HG03095 (cell line): Measurements from ENCODE around the gene DCST2.
"Not testable (repeated sequence)": the region's sequence is repeated elsewhere in the genome, so short reads cannot be mapped to it uniquely, and the experiment has no call there.

ENCODE experiments used
- ATAC-seq: cut with Tn5 transposase; IDR thresholded peaks from one replicate; pipeline ENCODE4 v1.9.1; 2021; ENCODE audit warnings: moderate library complexity; ENCODE audit not compliant: unreplicated experiment

Gene DCST2

GRCh38 chr1:155000726-155001424 is 32.7 kb downstream of the DCST2 start:
- peak; percentile 39 for ATAC-seq

DNA sequence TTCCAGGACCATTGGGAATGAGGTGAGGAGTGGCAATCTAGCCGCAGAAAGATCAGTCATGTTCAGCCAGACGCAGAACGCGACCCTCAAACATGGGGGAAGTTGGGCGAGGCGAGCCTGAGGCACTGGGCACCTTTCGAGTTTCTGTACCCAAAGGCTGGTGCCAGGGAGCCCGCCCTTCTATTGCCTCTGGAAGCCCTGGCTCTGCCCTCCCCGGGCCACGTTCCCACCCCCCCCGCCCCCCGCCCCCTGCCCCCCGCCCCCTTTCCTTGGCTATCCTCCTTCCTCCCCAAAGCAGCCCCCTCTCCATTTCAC is 33.2 kb downstream of the DCST2 start:
- ATAC-seq, result no peak

DNA sequence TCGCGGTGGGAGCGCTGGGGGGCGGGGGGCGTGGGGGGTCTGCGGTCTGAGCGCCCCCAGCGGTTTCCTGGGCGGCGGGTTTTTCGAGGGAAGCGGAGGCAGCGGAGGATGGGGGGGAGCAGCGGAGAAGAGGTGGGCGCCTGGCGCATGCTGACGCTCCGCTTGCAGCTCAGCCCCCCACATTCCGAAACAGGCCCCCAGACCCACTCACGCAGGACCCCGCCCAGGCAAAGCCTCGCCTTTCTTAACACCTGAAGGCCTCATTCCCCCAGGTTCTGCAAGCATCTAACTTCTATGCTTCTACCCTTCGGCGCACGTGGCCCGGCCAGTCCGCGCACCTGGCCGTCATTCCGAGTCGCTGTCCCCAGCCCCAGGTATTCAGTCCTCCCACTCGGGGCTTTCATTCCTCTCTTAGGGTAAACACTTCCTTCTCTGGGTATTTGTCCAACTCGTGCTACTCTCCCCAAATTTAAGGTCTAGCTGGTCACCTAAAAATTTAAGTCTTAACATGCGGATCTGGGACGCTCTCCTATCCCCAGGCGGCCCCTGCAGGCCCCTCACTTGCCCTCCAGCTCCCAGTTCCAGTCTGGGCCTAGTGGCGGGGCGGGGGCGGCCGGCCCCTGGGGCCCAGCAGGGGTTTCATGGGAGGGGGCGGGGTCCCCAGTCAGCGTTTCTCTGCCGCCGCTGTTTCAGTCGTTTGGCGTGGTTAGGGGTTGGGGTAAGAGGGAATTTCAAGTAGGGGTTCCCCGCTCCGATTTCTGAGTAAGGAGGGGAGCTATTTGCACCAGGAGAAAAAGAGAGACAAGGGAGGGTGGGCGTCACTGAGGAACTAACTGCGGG is 33.8 kb downstream of the DCST2 start:
- no peak for ATAC-seq

- no peak for ATAC-seq
Observed at GRCh38 chr1:154998818-154999570, 34.6 kb downstream of the DCST2 start.

- ATAC-seq, result no peak
Observed at GRCh38 chr1:154998201-154998780, 35.3 kb downstream of the DCST2 start.

GRCh38 chr1:154996966-154997701 is 36.4 kb downstream of the DCST2 start:
- ATAC-seq, result no peak

DNA sequence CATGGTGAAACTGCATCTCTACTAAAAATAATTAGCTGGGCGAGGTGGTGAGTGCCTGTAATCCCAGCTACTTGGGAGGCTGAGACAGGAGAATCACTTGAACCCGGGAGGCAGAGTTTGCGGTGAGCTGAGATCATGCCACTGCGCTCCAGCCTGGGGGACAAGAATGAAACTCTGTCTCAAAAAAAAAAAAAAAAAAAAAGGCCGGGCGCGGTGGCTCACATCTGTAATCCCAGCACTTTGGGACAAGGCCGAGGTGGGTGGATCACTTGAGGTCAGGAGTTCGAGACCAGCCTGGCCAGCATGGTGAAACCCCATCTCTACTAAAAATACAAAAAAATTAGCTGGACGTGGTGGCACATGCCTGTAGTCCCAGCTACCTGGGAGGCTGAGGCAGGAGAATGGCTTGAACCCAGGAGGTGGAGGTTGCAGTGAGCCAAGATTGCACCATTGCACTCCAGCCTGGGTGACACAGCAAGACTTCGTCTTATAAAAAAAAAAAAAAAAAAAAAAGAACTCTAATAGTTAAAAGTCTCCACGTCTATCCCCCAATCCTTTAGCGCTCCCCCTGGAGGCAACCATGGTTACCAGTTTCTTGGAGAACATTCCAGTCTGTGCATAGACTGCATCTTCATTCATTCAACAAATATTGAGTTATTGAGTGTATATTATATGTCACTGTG is 38.1 kb downstream of the DCST2 start:
- ATAC-seq, result not testable (repeated sequence)

DNA sequence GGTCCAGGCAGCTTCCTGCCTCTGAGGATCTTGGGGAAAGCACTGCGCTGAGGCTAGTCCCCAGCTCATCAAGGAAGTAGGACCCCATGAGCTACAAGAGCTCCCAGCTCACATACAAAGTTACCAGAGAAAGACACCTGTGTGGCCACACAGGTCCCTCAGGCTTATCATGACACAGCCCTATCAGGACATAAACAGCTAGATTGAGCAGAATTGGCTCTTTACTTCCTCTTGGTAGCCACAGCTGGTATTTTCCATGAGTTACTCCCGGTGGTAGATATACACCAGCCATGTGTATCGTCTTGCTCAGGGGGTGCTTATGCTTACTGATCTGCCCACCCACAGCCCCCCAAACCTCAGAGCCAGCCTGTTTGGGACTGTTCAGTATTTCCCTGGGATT is 39.0 kb downstream of the DCST2 start:
- no peak for ATAC-seq

DNA sequence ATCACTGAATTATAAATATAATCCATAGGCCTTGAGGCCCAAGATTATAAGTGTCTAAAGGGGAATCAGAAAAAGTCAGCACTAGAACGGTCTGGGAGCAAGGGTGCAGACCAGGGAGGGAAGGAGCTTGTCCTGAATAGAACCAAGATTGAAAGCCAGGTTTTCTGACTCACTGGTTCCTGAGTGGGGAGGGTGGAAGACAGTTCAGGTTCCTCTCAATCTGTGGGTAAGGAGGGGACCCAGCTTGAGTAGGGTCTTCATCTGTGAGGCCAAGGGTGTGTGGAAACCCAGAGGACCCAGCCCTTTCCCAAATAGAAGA is 39.4 kb downstream of the DCST2 start:
- no peak for ATAC-seq

DNA sequence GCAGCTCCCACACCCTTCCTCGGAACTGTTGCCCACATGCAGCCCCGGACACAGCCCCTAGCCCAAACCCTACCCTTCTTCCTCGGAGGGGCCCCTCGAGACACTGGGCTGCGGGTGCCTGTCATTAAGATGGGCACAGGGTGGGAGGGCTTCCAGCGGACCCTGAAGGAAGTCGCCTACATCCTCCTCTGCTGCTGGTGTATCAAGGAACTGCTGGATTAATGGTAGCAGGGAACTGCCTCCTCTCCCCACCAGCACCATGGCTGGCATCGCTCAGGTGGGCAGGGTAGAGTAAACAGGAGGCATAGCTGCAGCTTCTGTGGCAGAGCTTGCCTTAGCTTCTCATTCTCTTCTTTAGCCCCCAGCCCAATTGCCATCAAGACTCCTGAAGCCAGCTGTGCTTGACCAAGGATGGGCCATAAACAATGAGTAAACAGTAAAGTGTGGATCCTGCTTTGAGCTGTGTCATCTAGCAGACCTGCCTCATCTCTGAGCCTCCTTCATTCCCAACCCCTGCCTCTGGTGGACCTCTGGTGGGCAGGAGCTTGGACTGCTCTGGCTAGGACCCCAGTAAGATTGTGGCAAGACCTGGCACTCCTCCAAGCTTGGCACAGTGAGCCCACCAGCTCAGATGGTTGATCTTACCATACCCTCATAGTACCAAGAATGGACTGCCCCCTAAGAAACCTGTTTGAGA is 39.9 kb downstream of the DCST2 start, which contains the start of gene LENEP:
Gene LENEP (plus strand): TSS at position 15 of the 697 bp plus-strand sequence. CDS start 22 bp downstream, at position 37.
- ATAC-seq, result no peak

- no peak for ATAC-seq
Observed at GRCh38 chr1:154992721-154993571, 40.6 kb downstream of the DCST2 start.

GRCh38 chr1:154990276-154990675 is 43.3 kb downstream of the DCST2 start:
- ATAC-seq, result no peak

- no peak for ATAC-seq
Observed at GRCh38 chr1:154989195-154989860, 44.3 kb downstream of the DCST2 start.

DNA sequence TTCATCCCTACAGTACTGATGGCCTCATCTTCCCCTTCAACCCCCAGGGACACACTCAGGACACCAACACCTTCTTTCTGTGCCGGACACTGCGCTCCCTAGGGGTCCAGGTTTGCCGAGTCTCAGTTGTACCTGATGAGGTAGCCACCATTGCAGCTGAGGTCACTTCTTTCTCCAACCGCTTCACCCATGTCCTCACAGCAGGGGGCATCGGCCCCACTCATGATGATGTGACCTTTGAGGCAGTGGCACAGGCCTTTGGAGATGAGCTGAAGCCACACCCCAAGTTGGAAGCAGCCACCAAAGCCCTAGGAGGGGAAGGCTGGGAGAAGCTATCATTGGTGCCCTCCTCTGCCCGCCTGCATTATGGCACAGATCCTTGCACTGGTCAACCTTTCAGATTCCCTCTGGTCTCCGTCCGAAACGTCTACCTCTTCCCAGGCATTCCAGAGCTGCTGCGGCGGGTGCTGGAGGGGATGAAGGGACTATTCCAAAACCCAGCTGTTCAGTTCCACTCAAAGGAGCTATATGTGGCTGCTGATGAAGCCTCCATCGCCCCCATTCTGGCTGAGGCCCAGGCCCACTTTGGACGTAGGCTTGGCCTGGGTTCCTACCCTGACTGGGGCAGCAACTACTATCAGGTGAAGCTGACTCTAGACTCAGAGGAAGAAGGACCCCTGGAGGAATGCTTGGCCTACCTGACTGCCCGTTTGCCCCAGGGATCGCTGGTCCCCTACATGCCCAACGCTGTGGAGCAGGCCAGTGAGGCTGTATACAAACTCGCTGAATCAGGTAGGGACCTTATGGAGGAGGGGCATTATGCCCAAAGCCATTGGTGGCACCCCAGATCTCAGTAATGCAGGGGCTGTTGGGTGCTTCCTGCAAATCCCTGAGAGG is 45.3 kb downstream of the DCST2 start:
- no peak for ATAC-seq

GRCh38 chr1:154987326-154987725 is 46.3 kb downstream of the DCST2 start:
- ATAC-seq, result no peak

- ATAC-seq, result not testable (repeated sequence)
Observed at GRCh38 chr1:154986736-154987135, 46.8 kb downstream of the DCST2 start.
